Measurements from ENCODE around the gene SLC34A1.
A peak's percentile ranks its signal among the peaks of the same experiment; 100 is the strongest.
"Not testable (repeated sequence)": the region's sequence is repeated elsewhere in the genome, so short reads cannot be mapped to it uniquely, and the experiment has no call there.

The SLC34A1 gene

DNA sequence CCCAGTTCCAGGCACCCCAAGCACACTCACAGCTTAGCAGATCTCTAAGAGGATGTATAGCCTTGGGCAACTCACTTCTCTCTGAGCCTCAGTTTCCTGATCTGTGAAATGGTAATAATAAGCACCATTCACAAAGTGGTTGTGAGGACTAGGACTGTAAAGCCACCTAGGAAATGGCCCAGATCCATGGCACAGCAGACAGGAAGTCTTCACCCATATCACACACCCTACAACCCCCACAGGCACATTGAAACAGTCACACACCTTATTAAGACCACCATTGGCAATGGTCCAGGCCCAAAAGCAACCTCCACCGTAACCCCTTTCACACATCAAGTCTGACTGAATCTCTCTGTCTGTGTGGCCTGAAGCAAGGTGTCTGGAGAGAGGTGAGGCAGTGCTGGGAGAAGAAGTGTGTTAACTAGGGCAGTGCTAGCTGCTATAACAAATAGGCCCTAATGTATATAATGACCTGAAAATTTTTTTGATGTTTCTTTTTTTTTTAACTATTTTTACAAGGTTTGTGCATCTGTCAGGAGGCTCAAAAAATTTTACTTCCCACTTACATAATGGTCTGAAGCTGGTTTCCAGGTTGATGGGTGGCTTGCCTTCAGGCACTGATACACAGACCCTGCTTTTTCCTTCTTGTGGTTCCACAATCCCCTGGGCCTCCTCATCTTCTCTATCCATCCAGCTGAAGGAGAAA is 28.9 kb upstream of the SLC34A1 start:
- no peak for DNase-seq (ENCODE audit: low read depth in 2 of 2)

DNA sequence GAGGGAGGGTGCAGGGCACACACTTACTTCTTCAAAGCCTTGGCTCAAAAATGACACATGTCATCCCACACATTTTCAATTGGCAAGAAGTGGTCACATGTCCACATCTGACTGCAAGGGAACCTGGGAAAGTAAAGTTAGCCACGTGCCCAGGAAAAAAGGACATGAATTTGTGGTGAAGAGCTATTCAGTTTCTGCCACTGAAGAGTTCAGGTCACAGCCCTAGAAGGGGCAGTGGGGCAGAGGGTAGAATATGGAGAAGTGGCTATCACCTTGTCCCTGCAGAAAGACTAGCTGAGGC is 28.4 kb upstream of the SLC34A1 start:
- DNase-seq (ENCODE audit: low read depth in 2 of 2), result no peak

DNA sequence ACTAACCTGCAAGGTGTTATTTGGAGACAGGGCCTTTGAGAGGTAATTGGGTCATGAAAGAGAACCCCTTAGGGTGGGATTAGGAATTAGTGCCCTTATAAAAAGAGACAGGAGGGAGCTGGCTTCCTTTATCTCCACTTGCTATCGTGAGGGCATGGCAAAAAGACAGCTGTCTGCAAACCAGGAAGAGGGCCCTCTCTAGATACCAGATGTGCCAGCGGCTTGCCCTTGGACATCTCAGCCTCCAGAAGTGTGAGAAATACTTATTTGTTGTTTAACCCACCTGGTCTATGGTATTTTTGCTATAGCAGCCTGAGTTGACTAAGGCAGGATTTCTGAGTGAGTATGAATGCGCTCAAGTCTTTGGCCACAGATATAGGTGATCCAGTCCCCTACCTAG is 27.5 kb upstream of the SLC34A1 start:
- DNase-seq (ENCODE audit: low read depth in 2 of 2), result no peak

DNA sequence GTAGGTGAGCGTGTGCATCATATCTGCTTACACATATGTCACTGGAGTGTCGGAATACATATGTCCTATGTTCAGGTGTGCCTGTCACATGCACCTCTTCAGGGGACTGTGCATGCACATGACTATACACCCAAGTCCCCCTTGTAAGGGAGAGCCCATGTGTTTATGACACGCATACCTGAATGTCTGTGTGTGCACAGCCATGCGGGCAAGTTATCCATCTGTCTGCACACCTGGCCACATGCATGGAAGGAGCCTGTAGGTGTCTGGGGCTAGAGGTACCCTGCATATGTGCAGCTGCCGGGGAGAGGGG is 27.1 kb upstream of the SLC34A1 start:
- DNase-seq (ENCODE audit: low read depth in 2 of 2), result no peak

DNA sequence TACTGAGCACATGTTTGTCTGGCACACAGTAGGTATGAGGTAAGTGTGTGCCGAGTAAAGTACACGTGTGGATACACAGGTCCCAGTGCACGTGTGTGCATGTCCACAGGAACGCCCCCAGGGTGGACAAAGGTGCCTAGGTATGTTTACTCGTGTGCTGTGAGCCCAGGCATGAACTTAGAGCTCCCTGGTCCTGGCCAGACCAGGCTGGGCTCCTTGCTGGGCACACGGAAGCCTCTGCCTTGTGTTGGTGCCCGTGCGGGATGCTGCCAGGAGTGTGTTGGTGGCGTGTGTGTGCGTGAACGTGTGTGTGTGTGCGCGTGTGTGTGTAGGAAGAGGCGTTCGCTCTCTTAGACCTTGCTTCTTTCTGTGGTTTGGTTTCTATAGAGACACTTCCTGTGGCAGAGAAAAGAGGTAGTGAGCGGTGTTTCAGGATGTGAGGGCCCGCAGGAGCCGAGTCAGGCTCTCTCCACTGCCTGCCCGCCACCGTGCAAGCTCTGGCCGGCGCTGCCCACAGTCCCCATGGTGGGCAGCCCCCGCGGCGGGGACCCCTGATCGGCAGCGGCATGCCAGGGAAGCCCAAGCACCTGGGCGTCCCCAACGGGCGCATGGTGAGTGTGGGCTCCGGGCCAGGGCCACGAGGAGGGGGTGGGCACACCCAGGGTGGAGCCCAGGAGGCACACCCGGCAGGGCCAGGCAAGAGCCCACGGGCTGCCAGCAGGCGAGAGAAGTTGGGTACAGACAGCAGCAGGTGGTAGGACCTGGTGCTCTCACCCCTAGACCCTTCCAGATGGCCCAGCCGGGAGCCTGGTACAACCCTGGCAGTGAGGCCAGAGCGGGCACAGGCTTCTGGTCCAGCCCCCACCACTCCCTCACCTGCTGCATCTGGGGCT is 26.5 kb upstream of the SLC34A1 start, which contains the start of gene RGS14:
Gene RGS14, plus strand, starts transcription at position 466 of the 893 bp plus-strand sequence. Its CDS starts 101 bp downstream, at position 567.
- peak; percentile 28 to 39 for DNase-seq (ENCODE audit: low read depth in 2 of 2)

DNA sequence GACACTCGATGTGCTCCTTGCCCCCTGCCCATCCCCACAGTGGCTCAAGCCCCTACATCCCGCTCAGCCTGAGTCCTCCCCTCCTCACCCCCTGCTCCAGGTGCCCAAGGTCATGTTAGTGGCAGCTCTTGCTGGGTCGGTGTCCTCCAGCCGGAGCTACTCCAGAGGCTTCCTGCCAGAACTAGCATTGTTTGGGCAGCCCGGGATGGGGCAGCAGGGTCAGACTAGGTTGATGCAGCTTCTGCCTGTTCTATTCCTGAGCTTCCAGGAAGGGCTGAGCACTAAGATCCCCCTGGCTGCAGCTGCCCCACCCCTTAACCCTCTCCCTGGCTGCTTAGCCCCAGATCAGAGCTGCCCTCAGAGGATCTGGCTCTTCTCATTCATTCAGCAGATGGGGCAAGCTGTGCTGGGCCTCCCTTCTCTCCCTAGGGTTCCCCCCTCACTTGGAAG is 25.8 kb upstream of the SLC34A1 start:
- DNase-seq (ENCODE audit: low read depth in 2 of 2), result no peak

DNA sequence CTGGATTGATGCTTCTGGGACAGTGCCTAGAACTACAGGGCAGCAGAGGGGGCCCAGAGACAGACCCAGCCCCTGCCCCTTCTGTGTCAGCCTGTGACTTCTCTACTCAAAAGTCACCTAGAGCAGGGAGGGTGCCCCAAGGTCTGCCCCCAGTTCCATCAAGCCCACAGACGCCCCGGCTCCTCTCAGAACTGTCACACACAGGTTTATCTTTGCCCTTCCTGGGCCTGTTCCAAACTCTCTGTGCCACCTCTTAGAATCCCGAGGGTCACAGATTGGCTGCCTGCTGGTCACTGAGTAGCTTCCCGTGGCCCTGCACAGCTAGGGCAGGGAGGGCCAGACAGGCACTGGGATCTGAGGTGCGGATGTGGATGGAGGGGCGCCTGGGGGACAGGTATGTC is 24.8 kb upstream of the SLC34A1 start:
- DNase-seq (ENCODE audit: low read depth in 2 of 2), result no peak

GRCh38 chr5:177359860-177360259 is 24.4 kb upstream of the SLC34A1 start:
- no peak for DNase-seq (ENCODE audit: low read depth in 2 of 2)

- DNase-seq (ENCODE audit: low read depth in 2 of 2), result not testable (repeated sequence)
Measured at GRCh38 chr5:177360740-177361139, 23.5 kb upstream of the SLC34A1 start.

GRCh38 chr5:177361418-177362291 is 22.6 kb upstream of the SLC34A1 start:
- DNase-seq (ENCODE audit: low read depth in 2 of 2), result no peak

DNA sequence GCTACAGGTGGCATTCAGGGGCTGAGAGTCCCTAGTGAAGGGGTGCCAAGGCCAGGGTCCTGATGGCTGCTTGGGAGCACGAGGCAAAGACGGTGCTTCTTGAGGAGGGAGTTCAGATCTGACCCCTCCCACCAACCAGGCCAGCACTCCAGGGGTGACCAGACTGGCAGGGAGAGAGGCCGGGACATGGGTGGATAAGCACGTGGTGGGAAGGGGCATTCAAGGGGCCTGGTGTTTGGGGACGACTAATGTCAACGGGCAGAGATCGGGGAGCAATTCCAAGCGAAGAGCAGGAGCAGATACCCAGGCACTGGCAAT is 22.0 kb upstream of the SLC34A1 start:
- DNase-seq (ENCODE audit: low read depth in 2 of 2), result no peak

DNA sequence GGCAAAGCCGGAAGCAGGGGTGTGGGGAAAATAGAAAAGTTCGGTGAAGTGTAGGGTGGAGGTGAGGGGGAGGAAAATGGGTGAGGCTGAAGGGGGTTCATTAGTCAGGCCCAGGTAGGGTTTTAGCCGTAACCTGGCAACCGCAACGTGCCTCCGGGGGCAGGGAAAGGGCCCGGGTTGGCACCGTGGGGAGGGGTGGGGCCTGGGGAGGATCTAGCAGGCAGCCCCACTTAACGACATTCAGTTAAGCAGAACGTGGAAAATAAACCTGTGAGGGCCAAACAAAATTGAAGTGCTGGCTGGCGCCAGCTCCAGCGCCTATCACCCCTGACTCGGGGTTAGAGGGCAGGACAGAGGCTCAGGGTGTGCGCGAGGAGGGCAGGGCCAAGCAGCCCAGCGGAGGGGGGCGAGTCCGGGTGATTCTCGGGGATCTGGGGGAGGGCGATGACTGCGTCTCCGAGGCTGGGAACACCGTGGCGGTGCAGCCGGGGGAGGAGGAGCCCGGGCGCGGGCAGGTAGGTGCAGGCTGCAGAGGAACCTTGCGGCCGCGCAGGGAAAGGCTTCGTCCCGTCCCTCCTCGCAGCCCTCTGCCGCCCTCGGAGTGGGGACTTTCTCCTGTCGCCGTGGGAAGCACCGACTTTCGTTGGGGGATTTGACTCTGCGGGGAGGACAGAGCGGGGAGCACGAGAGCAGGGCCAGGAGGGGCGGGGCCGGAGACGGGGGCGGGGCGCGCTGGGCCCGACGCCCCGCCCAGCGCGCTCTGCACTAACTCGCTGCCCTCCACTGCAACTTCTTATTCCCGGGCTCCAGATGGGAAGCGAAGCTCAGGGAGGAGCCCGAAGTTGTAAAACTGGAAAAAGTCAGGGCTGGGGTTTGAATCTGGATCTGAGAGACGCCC is 21.4 kb upstream of the SLC34A1 start:
- peak; percentile 41 to 59 for DNase-seq (ENCODE audit: low read depth in 2 of 2)

- no peak for DNase-seq (ENCODE audit: low read depth in 2 of 2)
Measured at GRCh38 chr5:177363565-177363964, 20.7 kb upstream of the SLC34A1 start.

GRCh38 chr5:177364159-177364962 is 19.9 kb upstream of the SLC34A1 start:
- peak in 1 of 2 donors; percentile 35 for DNase-seq (ENCODE audit: low read depth in 2 of 2)

DNA sequence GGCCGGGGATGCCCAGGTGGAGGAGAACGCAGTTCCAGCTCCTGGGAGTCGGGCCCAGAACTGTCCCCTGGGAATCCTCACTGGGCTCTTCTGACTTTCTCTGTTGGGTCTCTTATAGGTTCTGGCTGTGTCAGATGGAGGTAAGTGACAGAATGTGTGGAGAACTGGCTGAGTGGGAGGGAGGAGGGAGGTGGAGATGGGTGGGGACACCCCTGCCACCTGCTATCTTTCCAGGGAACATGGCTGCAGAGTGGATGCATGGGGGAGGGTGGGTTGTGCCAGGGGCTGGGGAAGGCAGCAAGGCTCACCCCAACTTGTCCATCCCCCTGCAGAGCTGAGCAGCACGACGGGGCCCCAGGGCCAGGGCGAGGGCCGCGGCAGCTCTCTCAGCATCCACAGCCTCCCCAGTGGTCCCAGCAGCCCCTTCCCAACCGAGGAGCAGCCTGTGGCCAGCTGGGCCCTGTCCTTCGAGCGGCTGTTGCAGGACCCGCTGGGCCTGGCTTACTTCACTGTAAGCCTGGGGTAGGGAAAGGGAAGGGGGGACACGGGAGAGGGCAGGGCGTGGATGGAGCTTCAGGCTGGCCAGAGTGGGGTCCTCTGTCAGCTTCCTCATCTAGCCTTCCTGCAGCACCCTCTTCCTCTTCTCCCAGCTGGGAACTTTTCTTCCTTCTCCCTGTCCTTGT is 18.2 kb upstream of the SLC34A1 start:
- no peak for DNase-seq (ENCODE audit: low read depth in 2 of 2)

DNA sequence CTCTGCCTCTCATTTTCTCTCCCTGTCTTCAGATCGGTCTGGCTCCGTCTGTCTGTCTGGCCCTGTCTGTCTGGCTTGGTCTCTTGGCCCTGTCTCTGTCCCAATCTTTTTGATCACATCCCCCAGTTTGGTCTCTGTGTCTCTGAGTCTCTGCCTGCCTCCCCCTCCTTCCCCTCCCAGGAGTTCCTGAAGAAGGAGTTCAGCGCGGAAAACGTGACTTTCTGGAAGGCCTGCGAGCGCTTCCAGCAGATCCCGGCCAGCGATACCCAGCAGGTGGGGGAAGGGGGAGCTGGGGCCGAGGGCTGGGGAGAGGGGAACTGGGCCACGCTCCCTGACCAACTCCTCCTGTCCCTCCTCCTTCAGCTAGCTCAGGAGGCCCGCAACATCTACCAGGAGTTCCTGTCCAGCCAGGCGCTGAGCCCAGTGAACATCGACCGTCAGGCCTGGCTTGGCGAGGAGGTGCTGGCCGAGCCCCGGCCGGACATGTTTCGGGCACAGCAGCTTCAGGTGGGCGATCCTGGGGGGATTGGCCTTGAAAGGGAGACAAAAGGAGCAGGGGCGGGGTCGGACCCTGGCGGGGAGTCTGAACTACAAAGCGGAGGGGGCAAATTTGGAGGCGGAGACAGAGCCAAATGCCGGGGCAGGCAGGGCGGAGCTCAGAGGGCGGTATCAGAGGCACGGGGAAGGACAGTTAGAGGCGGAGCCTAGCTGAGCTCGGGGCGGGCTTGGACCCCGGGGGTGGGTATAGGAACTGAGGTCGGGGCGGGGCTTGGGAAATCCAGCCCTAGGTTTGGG is 17.5 kb upstream of the SLC34A1 start:
- no peak for DNase-seq (ENCODE audit: low read depth in 2 of 2)

- no peak for DNase-seq (ENCODE audit: low read depth in 2 of 2)
Measured at GRCh38 chr5:177367323-177367848, 16.8 kb upstream of the SLC34A1 start.

GRCh38 chr5:177367981-177368868 is 16.0 kb upstream of the SLC34A1 start:
- DNase-seq (ENCODE audit: low read depth in 2 of 2), result no peak
